Endometrial microvascular endothelial cells (primary cell): ENCODE results near the gene SCAF1. TPM values are rescaled to one million over a fixed set of nuclear protein-coding genes. Genes with fewer than 3 reads are reported as not detected.

Experiments used
- in situ Hi-C: cut with HindIII; loops from 2 replicates; pipeline ENCODE4 v1.10.0; 2017; ENCODE audit warnings: low sequenced_read_pairs, low pct_unique_long_range_greater_than_20kb; ENCODE audit errors: inconsistent ontology term
- total RNA-seq: library from RNA; depleted of rRNA; stranded (reverse); fragments of >200 nt; gene quantifications from one replicate; pipeline ENCODE4 v1.2.3, GENCODE V29; 2015; ENCODE audit errors: inconsistent ontology term

The SCAF1 gene
- total RNA-seq, 1 donor from 2014 or later = 73.5 TPM

- in situ Hi-C loops = no loop called here
Measured at GRCh38 chr19:49680421-49681351, 38.7 kb downstream of the SCAF1 start.

DNA sequence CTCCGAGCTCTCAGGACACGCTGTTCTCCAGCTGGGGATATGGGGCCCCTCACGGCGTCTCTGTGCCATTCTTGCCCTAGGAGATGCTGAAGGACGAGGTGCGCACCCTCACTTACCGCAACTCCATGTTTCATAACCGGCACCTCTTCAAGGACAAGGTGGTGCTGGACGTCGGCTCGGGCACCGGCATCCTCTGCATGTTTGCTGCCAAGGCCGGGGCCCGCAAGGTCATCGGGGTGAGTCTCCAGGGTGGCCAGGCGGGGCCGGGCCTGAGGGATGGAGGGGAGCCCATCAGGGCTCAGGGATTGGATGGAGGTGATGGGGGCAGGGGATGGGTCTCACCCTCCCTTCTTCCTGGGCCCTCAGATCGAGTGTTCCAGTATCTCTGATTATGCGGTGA is 39.8 kb downstream of the SCAF1 start:
- in situ Hi-C loops = no loop called here

DNA sequence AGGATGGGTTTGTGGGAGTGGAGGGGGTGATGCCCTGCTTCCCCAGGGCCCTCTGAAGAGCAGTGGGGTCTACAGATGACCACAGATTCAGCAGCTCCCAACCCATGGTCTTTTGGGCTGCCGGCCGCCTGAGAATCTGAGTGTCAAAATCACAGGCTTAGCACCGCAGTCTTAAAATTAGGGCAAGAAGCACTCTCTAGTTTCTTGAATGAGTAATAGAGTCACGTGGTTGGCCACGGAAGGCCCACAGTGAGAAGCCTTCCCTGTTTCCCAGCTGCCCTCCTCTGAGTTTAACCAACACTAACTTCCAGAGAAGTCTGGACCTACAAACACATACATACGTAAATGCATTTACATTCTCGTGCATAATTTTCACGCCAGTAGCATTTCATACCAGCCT is 40.3 kb downstream of the SCAF1 start:
- in situ Hi-C loops = no loop called here

GRCh38 chr19:49683814-49684250 is 41.8 kb downstream of the SCAF1 start:
- in situ Hi-C loops = no loop called here

DNA sequence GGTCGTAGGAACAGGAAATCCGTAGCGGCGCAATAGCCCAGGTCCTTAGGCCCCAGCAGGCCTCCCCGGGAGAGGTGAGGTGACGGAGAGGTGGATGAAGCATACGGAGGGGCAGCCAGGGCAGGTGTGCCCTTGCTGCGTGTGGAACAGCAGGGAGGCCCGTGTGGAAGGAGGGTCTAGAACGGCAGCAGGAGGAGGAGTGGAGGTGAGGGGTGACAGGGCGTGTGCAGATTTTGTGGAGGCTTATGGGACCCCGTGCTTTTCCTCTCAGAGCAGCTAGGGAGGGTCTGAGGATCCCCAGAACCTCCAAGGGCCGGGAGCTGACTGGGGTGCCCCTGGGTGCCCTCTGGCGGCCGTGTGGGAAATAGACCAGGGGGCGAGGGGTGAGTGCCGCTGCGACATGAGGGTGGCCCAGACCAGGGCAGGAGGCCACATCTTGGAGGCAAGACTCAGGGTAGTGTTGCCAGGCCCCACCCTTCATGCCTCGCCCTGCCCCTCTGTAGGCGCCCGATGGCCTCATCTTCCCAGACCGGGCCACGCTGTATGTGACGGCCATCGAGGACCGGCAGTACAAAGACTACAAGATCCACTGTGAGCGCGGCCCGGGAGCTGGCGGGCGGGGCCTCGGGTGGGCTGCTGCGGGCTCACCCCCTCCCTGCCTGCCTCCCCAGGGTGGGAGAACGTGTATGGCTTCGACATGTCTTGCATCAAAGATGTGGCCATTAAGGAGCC is 42.4 kb downstream of the SCAF1 start:
- in situ Hi-C loops = no loop called here

GRCh38 chr19:49684983-49685553 is 43.1 kb downstream of the SCAF1 start:
- in situ Hi-C loops = no loop called here

GRCh38 chr19:49685845-49686332 is 43.9 kb downstream of the SCAF1 start:
- in situ Hi-C loops = no loop called here

DNA sequence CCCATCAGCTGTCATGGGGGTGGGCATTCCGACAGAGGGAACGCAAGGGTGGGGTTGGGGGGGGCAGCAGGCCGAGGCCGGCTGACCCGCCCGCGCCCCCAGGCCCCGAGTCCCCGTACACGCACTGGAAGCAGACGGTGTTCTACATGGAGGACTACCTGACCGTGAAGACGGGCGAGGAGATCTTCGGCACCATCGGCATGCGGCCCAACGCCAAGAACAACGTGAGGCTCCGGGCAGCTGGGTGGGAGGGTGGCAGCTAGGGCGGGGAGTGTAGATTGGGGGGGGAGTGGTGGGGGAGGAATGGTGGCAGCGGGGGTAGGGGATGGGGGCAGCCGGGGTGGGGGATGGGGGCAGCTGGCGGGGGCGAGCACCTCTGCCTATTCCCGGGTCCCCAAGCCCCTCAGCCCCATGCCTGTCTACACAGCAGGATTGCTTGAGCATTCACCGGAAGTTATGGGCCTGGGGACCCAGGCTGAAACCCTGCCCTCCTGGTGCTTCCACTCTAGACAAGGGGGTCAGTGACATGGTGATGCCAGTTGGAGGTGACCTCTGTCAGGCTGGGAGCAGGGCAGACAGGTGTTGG is 44.6 kb downstream of the SCAF1 start:
- in situ Hi-C loops = no loop called here

GRCh38 chr19:49687150-49687549 is 45.1 kb downstream of the SCAF1 start:
- in situ Hi-C loops = no loop called here

DNA sequence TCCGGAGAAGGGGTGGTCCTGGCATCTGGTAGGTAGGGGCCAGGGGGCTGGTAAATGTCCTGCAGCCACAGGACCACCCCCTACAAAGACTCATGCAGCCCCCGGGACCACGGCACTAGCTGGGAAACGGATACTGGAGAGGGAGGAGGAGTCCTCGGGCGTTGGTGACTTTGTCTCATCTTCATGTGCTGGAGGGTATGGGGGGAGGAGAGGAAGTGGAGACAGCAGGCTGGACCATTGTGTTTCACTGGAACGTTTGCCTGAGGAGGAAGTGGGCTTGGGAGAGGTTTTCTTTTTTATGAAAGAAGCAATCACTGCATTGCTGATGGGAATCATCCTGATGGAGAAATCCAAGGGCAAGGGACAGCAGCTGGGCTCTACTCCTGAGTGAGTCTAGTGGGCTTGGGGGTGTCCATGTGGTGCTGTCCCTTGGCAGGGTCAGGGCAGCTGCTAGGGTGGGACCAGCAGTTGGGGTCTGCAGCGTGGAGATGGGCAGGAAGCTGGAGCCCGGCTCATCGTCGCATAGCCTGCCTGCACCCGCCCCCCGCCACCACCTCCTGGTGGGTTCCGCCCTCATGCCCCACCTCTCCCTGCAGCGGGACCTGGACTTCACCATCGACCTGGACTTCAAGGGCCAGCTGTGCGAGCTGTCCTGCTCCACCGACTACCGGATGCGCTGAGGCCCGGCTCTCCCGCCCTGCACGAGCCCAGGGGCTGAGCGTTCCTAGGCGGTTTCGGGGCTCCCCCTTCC is 45.7 kb downstream of the SCAF1 start:
- in situ Hi-C loops = no loop called here

GRCh38 chr19:49688531-49689132 is 46.6 kb downstream of the SCAF1 start:
- in situ Hi-C loops = no loop called here

- in situ Hi-C loops = no loop called here
Measured at GRCh38 chr19:49689133-49690078, 47.4 kb downstream of the SCAF1 start, which contains the start of gene ADM5. Gene ADM5 (plus strand): TSS chr19:49689594. CDS start chr19:49689838, 244 bp downstream.

DNA sequence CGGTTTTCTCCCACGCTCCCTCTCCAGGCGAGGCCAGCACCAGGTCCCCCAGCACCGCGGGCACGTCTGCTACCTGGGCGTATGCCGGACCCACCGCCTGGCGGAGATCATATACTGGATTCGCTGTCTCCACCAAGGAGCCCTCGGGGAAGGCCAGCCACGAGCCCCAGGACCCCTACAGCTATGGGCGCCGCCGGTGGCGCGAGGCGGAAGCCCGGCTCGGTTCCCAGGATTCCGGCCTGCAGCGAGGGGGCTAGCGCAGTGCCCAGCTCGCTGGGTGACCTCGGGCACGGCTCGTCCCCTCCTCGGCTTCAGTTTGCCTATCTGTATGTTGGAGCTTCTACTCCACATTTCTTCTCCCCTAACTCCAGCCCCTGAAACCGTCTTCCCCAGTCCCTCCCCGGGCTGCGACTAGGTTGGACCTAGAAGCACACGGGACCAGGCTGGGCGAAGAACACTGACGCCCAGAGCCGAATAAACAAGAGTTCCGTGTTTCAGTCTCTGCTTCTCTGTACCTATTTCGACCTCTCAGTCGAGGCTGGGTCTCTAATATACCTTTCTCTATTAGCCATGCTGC is 48.2 kb downstream of the SCAF1 start:
- in situ Hi-C loops = no loop called here

- in situ Hi-C loops = no loop called here
Measured at GRCh38 chr19:49690656-49691242, 48.7 kb downstream of the SCAF1 start, which contains the start of gene CPT1C. Gene CPT1C (plus strand): TSS chr19:49691116. CDS start chr19:49692253, 1,137 bp downstream.

GRCh38 chr19:49691243-49692146 is 49.5 kb downstream of the SCAF1 start:
- in situ Hi-C loops = no loop called here
